ENCODE data around the gene MRTO4.
"Not testable (repeated sequence)": the region's sequence is repeated elsewhere in the genome, so short reads cannot be mapped to it uniquely, and the experiment has no call there.

Gene MRTO4

GRCh38 chr1:19270343-19270730 lies 18.7 kb downstream of the MRTO4 start:
- DNase-seq (ENCODE audit: low spot score), result not testable (repeated sequence)

DNA sequence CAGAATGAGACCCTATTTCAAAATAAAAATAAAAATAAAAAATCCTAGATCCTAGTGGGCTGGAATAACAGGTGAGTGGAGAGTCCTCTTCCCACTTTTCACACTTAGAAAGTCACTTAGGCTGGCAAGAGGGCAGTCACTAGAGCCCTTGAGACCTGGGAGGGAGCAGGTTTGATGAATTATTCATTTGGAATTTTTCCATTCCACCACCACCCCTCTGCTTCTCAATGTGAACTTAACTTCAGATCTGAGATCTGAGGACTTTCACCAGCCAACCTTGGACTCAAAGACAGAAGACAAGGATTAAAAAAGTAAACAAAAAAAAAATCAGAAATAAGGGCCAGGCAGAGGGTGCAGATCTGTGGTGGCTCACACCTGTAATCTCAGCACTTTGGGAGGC lies 20.5 kb downstream of the MRTO4 start:
- no peak for DNase-seq (ENCODE audit: low spot score)

- no peak for DNase-seq (ENCODE audit: low spot score)
Observed at GRCh38 chr1:19273106-19273843, 21.7 kb downstream of the MRTO4 start.

GRCh38 chr1:19273844-19274531 lies 22.4 kb downstream of the MRTO4 start:
- not testable (repeated sequence) for DNase-seq (ENCODE audit: low spot score)

DNA sequence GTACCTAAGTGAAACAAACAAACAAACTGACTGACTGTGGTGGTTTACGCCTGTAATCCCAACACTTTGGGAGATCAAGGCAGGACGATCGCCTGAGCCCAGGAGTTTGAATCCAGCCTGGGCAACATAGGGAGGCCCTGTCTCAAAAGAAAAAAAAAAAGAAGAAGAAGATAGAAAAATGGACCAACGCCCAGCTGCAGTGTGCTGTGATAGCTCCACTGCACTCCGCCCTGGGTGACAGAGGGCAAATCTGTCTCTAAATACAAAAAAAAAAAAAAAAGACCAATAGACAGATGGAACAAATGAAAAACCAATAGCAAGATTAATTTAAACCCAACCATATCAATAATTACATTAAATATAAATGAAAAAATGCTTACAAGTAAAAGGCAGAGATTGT lies 23.0 kb downstream of the MRTO4 start:
- DNase-seq (ENCODE audit: low spot score), result no peak

- DNase-seq (ENCODE audit: low spot score), result no peak
Observed at GRCh38 chr1:19283891-19284290, 32.3 kb downstream of the MRTO4 start.

DNA sequence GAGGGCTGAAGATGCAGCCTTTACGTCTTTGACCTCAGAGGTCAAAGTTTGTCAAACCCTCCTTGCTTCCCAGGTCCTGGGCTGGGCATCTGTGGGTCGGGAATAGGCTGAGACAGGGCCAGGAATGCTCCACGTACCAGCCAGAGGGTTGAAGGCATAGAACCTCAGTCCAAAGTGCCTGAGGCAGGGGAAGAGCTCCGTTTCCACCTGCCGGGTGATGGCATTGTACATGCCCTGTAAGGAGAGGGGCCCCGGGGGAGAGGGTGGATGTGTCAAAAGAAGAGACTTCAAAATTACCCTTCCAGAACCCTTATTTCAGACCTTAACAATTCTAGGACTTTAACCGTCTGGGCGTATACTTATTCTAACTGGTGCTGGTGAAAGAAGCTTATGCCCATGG lies 33.3 kb downstream of the MRTO4 start:
- DNase-seq (ENCODE audit: low spot score), result no peak

GRCh38 chr1:19285366-19285765 lies 33.8 kb downstream of the MRTO4 start:
- DNase-seq (ENCODE audit: low spot score), result not testable (repeated sequence)

DNA sequence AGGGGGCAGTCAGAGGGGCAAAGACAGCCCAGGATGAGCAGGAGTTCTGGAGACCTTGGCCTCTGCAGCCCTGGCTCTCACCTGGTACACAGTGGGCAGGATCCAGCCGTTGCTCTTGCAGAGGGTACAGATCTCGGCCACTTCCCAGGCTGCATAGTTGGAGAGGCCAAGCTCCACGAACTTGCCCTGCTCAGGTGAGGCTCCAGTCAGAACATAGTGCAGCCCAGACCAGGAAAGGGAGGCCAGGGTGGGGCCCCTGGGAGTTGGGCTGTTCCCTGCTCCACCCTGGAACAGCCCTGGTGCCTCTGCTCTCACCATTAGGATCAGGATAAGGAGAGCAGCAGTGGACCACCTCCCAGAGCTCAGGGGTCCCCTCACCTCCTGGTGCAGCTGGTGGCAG lies 34.2 kb downstream of the MRTO4 start:
- DNase-seq (ENCODE audit: low spot score), result not testable (repeated sequence)

DNA sequence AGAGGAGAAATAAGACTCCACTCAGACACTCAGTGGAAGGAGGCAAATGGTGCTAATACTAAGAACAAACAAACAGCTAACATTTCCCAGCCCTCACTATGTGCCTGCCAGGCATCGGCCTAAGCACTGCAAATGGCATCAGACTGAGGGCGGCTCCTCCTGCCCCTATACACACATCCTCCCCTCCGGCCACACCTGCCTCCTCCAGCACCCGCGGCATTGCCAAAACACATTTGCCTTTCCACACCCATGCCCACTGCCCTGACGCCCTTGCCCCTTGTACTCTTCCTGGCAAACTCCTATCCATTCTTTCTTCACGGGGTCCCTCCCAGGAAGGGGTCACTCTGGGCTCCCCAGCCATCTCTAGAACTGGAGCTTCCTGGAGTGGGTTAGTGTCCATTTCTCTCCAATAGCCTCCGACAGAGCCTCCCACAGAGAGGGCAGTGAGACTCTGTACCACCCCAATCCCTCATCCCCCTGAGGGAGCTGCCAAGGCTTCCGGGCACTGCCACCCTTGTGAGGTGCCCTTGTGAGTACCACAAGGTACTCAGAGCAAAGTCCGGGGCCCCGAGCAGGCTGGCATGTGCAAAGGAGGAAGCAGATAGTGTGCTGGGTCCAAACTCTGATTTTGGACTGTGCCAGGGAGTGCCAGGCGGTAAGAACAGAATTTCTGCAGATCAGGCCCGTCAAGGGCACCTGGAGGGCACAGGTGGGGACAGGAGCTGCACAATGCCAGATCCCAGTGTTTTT lies 36.0 kb downstream of the MRTO4 start:
- no peak for DNase-seq (ENCODE audit: low spot score)

DNA sequence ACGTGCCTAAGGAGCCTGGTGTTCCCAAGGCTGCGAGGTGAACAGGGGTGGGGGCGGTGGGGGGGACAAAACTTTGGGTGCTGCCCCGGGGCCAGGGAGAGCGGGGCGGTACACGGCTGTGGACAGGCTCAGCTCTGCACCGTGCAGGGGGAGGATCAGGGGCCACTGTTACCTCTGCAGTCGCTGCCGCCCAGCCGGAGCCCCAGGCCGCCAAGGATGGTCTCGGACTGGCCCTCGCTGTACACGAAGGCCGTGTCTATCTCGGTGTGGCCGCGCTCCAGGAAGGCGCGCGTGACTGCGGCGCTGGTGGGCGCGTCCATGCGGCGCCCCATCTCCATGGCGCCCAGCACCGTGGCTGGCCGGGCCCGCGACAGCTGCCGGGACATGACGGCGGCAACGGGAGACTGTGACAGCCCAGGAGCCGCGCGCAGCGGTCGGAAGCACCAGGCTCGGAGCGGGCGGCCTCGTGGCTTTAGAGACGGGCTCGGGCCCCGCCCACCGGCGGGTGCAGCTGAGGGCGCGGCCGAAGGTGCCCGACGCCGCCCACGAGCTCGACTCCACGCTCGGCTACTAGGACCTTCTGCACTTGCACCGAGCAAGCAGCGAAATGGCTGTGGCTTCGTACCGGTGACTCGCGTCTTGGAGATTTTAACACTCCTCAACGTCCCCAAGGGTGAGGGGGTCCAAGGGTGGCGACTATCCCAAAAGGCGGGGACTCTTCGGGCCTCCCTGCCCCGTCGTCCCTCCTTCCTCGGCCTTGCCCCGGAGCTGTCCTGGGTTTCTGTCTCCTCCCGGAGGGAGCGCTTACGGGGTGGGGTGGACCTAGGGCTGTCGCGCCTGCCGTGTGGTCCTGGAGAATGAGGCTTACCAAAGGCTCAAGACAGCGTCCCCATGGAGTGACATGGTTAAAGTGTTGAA lies 37.0 kb downstream of the MRTO4 start, which contains the start of gene AKR7A3:
Gene AKR7A3, minus strand, starts transcription at position 447 of the 918 bp plus-strand sequence. Its CDS starts 61 bp downstream, at position 386.
- peak; percentile 5 for DNase-seq (ENCODE audit: low spot score)

DNA sequence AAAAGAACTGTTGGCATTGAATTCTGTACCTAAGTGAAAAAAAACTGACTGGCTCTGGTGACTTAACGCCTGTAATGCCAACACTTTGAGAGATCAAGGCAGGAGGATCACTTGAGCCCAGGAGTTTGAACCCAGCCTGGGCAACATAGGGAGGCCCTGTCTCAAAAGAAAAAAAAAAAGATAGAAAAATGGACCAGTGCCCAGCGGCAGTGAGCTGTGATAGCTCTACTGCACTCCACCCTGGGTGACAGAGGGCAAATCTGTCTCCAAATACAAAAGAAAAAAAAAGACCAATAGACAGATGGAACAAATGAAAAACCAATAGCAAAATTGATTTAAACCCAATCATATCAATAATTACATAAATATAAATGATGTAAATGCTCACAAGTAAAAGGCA lies 37.6 kb downstream of the MRTO4 start:
- no peak for DNase-seq (ENCODE audit: low spot score)

- no peak for DNase-seq (ENCODE audit: low spot score)
Observed at GRCh38 chr1:19294638-19295037, 43.0 kb downstream of the MRTO4 start.

- DNase-seq (ENCODE audit: low spot score), result no peak
Observed at GRCh38 chr1:19300211-19300610, 48.6 kb downstream of the MRTO4 start.

- DNase-seq (ENCODE audit: low spot score), result not testable (repeated sequence)
Observed at GRCh38 chr1:19304081-19304480, 52.5 kb downstream of the MRTO4 start.

GRCh38 chr1:19305880-19306279 lies 54.3 kb downstream of the MRTO4 start:
- DNase-seq (ENCODE audit: low spot score), result no peak

DNA sequence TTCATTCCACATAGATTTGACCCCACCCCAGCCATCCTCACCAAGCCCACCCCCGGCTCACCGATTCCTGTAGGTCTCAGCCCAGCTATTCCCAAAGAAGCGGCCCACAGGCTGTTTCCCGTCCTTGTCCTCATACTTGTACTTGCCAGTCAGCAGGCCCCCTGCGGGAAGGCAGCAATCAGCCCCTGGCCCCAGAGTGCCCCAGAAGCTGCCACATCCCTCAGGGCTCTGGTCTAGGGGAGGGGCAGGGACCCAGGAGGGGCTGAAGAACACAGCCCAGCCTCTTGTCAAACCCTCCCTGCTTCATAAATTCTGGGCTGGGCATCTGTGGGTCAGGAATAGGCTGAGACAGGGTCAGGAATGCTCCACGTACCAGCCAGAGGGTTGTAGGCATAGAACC lies 55.3 kb downstream of the MRTO4 start:
- no peak for DNase-seq (ENCODE audit: low spot score)

DNA sequence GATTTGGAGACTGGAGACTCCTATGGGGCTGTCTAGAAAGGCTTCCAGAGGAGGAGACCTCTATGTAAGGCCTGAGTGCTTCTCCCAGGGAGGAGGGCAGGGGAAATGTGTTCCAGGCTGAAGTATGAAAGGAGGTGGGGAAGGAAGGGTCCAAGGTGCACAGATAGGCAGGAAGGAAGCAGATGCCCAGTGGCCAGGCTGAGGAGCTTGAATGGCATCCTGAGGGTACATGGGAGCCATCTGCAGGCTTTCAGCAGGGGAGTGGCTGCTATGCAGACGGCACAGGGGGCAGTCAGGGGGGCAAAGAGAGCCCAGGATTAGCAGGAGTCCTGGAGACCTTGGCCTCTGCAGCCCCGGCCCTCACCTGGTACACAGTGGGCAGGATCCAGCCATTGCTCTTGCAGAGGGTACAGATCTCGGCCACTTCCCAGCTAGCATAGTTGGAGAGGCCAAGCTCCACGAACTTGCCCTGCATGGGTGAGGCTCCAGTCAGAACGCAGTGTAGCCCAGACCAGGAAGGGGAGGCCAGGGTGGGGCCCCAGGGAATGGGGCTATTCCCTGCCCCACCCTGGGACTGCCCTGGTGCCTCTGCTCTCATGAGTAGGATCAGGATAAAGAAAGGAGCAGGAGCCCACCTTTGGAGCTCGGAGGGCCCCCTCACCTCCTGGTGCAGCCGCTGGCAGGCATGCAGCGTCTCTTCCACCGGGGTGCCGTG lies 56.3 kb downstream of the MRTO4 start:
- no peak for DNase-seq (ENCODE audit: low spot score)

- no peak for DNase-seq (ENCODE audit: low spot score)
Observed at GRCh38 chr1:19308509-19308907, 56.9 kb downstream of the MRTO4 start.

DNA sequence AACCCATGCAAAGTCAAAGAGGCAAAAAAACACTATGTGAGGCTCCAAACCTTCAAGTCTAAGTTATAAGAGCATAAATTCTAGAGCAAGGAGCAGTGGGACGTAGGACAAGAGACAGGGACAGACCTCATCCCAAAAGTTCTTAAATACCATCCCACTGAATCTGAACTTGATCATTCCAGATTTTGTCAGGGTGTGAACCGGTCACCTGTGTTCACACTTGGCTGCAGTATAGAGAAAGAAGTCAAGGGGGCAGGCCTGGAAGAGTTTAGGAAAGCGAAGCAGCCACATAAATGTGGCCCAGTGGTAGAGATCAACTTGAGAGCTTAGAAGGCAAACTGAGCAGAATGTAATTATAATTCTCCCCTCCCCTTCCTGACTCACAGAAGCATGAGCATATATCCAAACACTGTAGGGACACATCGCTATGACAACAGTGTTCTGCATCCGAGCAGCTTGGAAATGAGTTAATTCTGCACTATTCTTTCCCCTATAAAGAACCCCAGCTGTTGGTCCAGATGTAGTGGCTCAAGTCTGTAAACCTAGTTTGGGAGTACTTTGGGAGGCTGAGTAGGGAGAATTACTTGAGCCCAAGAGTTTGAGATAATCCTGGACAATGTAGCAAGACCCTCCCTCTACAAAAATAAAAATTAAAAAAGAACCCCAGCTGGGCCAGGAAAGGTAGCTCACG lies 57.7 kb downstream of the MRTO4 start:
- DNase-seq (ENCODE audit: low spot score), result no peak

Measured in cerebellar cortex (tissue), 1 donor.